Measurements from ENCODE around the gene SLC6A18. TPM values are rescaled to one million over a fixed set of nuclear protein-coding genes. Genes with fewer than 3 reads are reported as not detected.
"Not testable (repeated sequence)": the region's sequence is repeated elsewhere in the genome, so short reads cannot be mapped to it uniquely, and the experiment has no call there.

SLC6A18 gene
- total and polyA plus RNA-seq, 2 experiments from 2014 or later = 0.35 TPM; not detected in 1

GRCh38 chr5:1285141-1285540 lies 60.0 kb downstream of the SLC6A18 start:
- TF ChIP-seq CTCF (IDR thresholded peaks at IDR 0.05; ENCODE audit: poor library complexity) (no peak), EZH2 (IDR thresholded peaks at IDR 0.05; ENCODE audit: borderline replicate concordance) (no peak), EZH2phosphoT487 (IDR thresholded peaks at IDR 0.05; ENCODE audit: low read depth, severe bottlenecking, unreplicated experiment) (no peak)
- no peaks in the 10 kb centered on the region for H4K20me1 ChIP-seq (ENCODE audit: insufficient read depth, poor library complexity, severe bottlenecking)
- no peaks in the 10 kb centered on the region for H3K79me2 ChIP-seq
- H3K9me3 ChIP-seq (ENCODE audit: low read depth) = no peaks in the 10 kb centered on the region
- H2AFZ ChIP-seq = no peak overlapping the region
- no peaks in the 10 kb centered on the region for H3K9me2 ChIP-seq (replicated peaks; ENCODE audit: insufficient read depth)
- 98% methylated on average over 10 of the region's 12 CpGs for WGBS (ENCODE audit: low lambda C conversion rate, missing lambda C conversion rate)
- no peak for DNase-seq (ENCODE audit: low spot score)
- H3K4me1 ChIP-seq (ENCODE audit: insufficient read depth) = no peaks in the 10 kb centered on the region
- no peak overlapping the region for H3K4me3 ChIP-seq
- no peaks in the 10 kb centered on the region for H3K27me3 ChIP-seq
- H3K4me2 ChIP-seq = no peak overlapping the region
- H3K36me3 ChIP-seq (replicated peaks; ENCODE audit: insufficient read depth, low read depth) = no peaks in the 10 kb centered on the region
- no peak overlapping the region for H3K27ac ChIP-seq

GRCh38 chr5:1285883-1286291 lies 60.7 kb downstream of the SLC6A18 start:
- H3K4me2 ChIP-seq = no peak overlapping the region
- H3K9me3 ChIP-seq (ENCODE audit: low read depth) = no peaks in the 10 kb centered on the region
- no peaks in the 10 kb centered on the region for H3K36me3 ChIP-seq (replicated peaks; ENCODE audit: insufficient read depth, low read depth)
- DNase-seq (ENCODE audit: low spot score) = no peak
- TF ChIP-seq EZH2phosphoT487 (IDR thresholded peaks at IDR 0.05; ENCODE audit: low read depth, severe bottlenecking, unreplicated experiment) (no peak), EZH2 (IDR thresholded peaks at IDR 0.05; ENCODE audit: borderline replicate concordance) (no peak), CTCF (IDR thresholded peaks at IDR 0.05; ENCODE audit: poor library complexity) (no peak)
- H4K20me1 ChIP-seq (ENCODE audit: insufficient read depth, poor library complexity, severe bottlenecking) = no peaks in the 10 kb centered on the region
- H3K27ac ChIP-seq = no peak overlapping the region
- no peaks in the 10 kb centered on the region for H3K27me3 ChIP-seq
- no peaks in the 10 kb centered on the region for H3K4me1 ChIP-seq (ENCODE audit: insufficient read depth)
- no peaks in the 10 kb centered on the region for H3K79me2 ChIP-seq
- H3K4me3 ChIP-seq = no peak overlapping the region
- no peak overlapping the region for H2AFZ ChIP-seq
- 96% methylated on average over 25 of the region's 25 CpGs for WGBS (ENCODE audit: low lambda C conversion rate, missing lambda C conversion rate)
- no peaks in the 10 kb centered on the region for H3K9me2 ChIP-seq (replicated peaks; ENCODE audit: insufficient read depth)

GRCh38 chr5:1288439-1289335 lies 63.5 kb downstream of the SLC6A18 start:
- 94% methylated on average over 25 of the region's 37 CpGs for WGBS (ENCODE audit: low lambda C conversion rate, missing lambda C conversion rate)
- Histone ChIP-seq H2AFZ (no peak overlapping the region), H3K27me3 (peaks cover 2% of the 10 kb centered on the region), H3K27ac (no peak overlapping the region), H3K9me2 (replicated peaks; ENCODE audit: insufficient read depth) (no peaks in the 10 kb centered on the region), H4K20me1 (ENCODE audit: insufficient read depth, poor library complexity, severe bottlenecking) (no peaks in the 10 kb centered on the region), H3K79me2 (no peaks in the 10 kb centered on the region), H3K4me3 (no peak overlapping the region), H3K4me1 (ENCODE audit: insufficient read depth) (no peaks in the 10 kb centered on the region), H3K4me2 (no peak overlapping the region), H3K36me3 (replicated peaks; ENCODE audit: insufficient read depth, low read depth) (no peaks in the 10 kb centered on the region), H3K9me3 (ENCODE audit: low read depth) (no peaks in the 10 kb centered on the region)
- TF ChIP-seq CTCF (IDR thresholded peaks at IDR 0.05; ENCODE audit: poor library complexity) (no peak), EZH2phosphoT487 (IDR thresholded peaks at IDR 0.05; ENCODE audit: low read depth, severe bottlenecking, unreplicated experiment) (no peak), EZH2 (IDR thresholded peaks at IDR 0.05; ENCODE audit: borderline replicate concordance) (no peak)
- DNase-seq (ENCODE audit: low spot score) = no peak

GRCh38 chr5:1289559-1289958 lies 64.4 kb downstream of the SLC6A18 start:
- not testable (repeated sequence) for H3K27ac ChIP-seq; H3K79me2 ChIP-seq; H4K20me1 ChIP-seq (ENCODE audit: insufficient read depth, poor library complexity, severe bottlenecking); H3K4me2 ChIP-seq; H3K4me1 ChIP-seq (ENCODE audit: insufficient read depth); DNase-seq (ENCODE audit: low spot score); H3K9me3 ChIP-seq (ENCODE audit: low read depth); H3K36me3 ChIP-seq (replicated peaks; ENCODE audit: insufficient read depth, low read depth); H3K27me3 ChIP-seq; H3K4me3 ChIP-seq; H2AFZ ChIP-seq; H3K9me2 ChIP-seq (replicated peaks; ENCODE audit: insufficient read depth)
- no CpG with 5 or more reads among the region's 32 CpGs for WGBS (ENCODE audit: low lambda C conversion rate, missing lambda C conversion rate)

GRCh38 chr5:1290956-1291355 lies 65.8 kb downstream of the SLC6A18 start:
- H3K9me3 ChIP-seq (ENCODE audit: low read depth); H3K4me2 ChIP-seq; H3K4me3 ChIP-seq; H3K27ac ChIP-seq; H3K36me3 ChIP-seq (replicated peaks; ENCODE audit: insufficient read depth, low read depth); H3K79me2 ChIP-seq; H3K9me2 ChIP-seq (replicated peaks; ENCODE audit: insufficient read depth); H3K4me1 ChIP-seq (ENCODE audit: insufficient read depth); H2AFZ ChIP-seq; DNase-seq (ENCODE audit: low spot score); H4K20me1 ChIP-seq (ENCODE audit: insufficient read depth, poor library complexity, severe bottlenecking): not testable (repeated sequence)
- WGBS (ENCODE audit: low lambda C conversion rate, missing lambda C conversion rate) = 88% methylated on average over 10 of the region's 24 CpGs
- H3K27me3 ChIP-seq = peaks cover 13% of the 10 kb centered on the region

All from hepatocyte (in vitro differentiated cells).